Measurements from ENCODE around the gene DYRK3.

DNA sequence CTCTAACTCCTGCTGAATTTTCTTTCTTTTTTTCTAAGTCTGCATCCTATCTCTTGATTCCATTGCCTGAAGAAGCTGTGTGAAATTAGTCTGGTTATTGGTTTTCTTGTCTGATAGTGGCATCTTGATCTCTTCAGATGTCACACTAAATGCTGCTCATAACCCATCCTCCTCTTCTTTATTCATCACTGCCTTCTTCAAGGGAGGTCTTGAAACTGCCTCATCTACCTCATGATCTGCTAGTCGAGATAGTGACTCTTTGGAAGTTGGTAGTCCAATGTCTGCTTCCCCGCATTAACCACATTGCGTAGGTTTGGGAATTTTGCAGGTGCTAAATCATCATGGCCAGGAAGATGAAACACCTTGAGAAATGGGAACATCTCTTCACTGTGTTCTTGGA lies 15.7 kb downstream of the DYRK3 start:
- TF ChIP-seq CTCF (IDR thresholded peaks at IDR 0.05) (no peak), EP300 (IDR thresholded peaks at IDR 0.05) (no peak)
